SK-N-SH treated with all-trans-retinoic acid at 6 μM for 48 hours (cell line): ENCODE data around the gene MAML2.

Experiments
- ATAC-seq: fragments of 200-7000 bp; cut with Tn5 transposase; 3 replicates; pipeline ENCODE4 v1.9.1; 2020; ENCODE audit warnings: mild to moderate bottlenecking, moderate library complexity
- ARNTL ChIP-seq: fragments of 450-650 bp; formaldehyde crosslinking; IDR thresholded peaks from 2 replicates; pipeline ENCODE4 v1.5.0; 2020; ENCODE audit warnings: low read depth, mild to moderate bottlenecking, moderate library complexity, borderline replicate concordance
- BACH2 ChIP-seq: fragments of 250-450 bp; sonication (Bioruptor Pico); IDR thresholded peaks from 2 replicates; pipeline ENCODE4 v1.9.0; 2021; ENCODE audit warnings: mild to moderate bottlenecking, borderline replicate concordance
- CREB5 ChIP-seq: fragments of 250-450 bp; sonication (Bioruptor Pico); IDR thresholded peaks from 2 replicates; pipeline ENCODE4 v1.5.1; 2020; ENCODE audit warnings: low read depth, mild to moderate bottlenecking, moderate library complexity
- CSDC2 ChIP-seq: fragments of 250-450 bp; sonication (Bioruptor Pico); IDR thresholded peaks from 2 replicates; pipeline ENCODE4 v1.5.0; 2020; ENCODE audit warnings: mild to moderate bottlenecking, moderate library complexity
- CSRNP3 ChIP-seq: fragments of 250-450 bp; sonication (Bioruptor Pico); IDR thresholded peaks from 2 replicates; pipeline ENCODE4 v1.5.1; 2021; ENCODE audit warnings: mild to moderate bottlenecking, moderate library complexity
- ESRRG ChIP-seq: fragments of 250-450 bp; sonication (Bioruptor Pico); IDR thresholded peaks from 2 replicates; pipeline ENCODE4 v1.6.1; 2021; ENCODE audit warnings: mild to moderate bottlenecking
- GLIS3 ChIP-seq: fragments of 250-450 bp; sonication (Bioruptor Pico); IDR thresholded peaks from 2 replicates; pipeline ENCODE4 v1.5.0; 2020; ENCODE audit warnings: mild to moderate bottlenecking, moderate library complexity
- ISL1 ChIP-seq: fragments of 250-450 bp; sonication (Bioruptor Pico); IDR thresholded peaks from 2 replicates; pipeline ENCODE4 v2.1.2; 2022; ENCODE audit warnings: mild to moderate bottlenecking, moderate library complexity
- POU6F1 ChIP-seq: fragments of 250-450 bp; sonication (Bioruptor Pico); IDR thresholded peaks from 2 replicates; pipeline ENCODE4 v1.8.0; 2021; ENCODE audit warnings: low read depth, mild to moderate bottlenecking, moderate library complexity, borderline replicate concordance
- PPARA ChIP-seq: fragments of 250-450 bp; sonication (Bioruptor Pico); IDR thresholded peaks from 2 replicates; pipeline ENCODE4 v1.5.0; 2020; ENCODE audit warnings: mild to moderate bottlenecking, borderline replicate concordance
- RARB ChIP-seq: fragments of 250-450 bp; sonication (Bioruptor Pico); IDR thresholded peaks from 2 replicates; pipeline ENCODE4 v1.8.0; 2021; ENCODE audit warnings: mild to moderate bottlenecking, moderate library complexity
- SNAI2 ChIP-seq: fragments of 250-450 bp; sonication (Bioruptor Pico); IDR thresholded peaks from 2 replicates; pipeline ENCODE4 v1.5.0; 2020; ENCODE audit warnings: mild to moderate bottlenecking, moderate library complexity
- TCF4 ChIP-seq: fragments of 250-450 bp; sonication (Bioruptor Pico); IDR thresholded peaks from 2 replicates; pipeline ENCODE4 v1.8.0; 2021; ENCODE audit warnings: mild to moderate bottlenecking, moderate library complexity, borderline replicate concordance
- TOX ChIP-seq: fragments of 250-450 bp; sonication (Bioruptor Pico); IDR thresholded peaks from 2 replicates; pipeline ENCODE4 v1.8.0; 2021; ENCODE audit warnings: mild to moderate bottlenecking, moderate library complexity, borderline replicate concordance
- TSHZ2 ChIP-seq: fragments of 250-450 bp; sonication (Bioruptor Pico); IDR thresholded peaks from 2 replicates; pipeline ENCODE4 v1.5.0; 2020; ENCODE audit warnings: mild to moderate bottlenecking, moderate library complexity
- ZC3H10 ChIP-seq: fragments of 250-450 bp; sonication (Bioruptor Pico); IDR thresholded peaks from 2 replicates; pipeline ENCODE4 v1.5.1; 2021; ENCODE audit warnings: mild to moderate bottlenecking, moderate library complexity
- ZFP3 ChIP-seq: fragments of 250-450 bp; sonication (Bioruptor Pico); IDR thresholded peaks from 2 replicates; pipeline ENCODE4 v1.5.0; 2020; ENCODE audit warnings: mild to moderate bottlenecking, moderate library complexity
- ZFP30 ChIP-seq: fragments of 450-650 bp; formaldehyde crosslinking; IDR thresholded peaks from 2 replicates; pipeline ENCODE4 v1.5.0; 2022; ENCODE audit warnings: mild to moderate bottlenecking, moderate library complexity
- ZNF565 ChIP-seq: fragments of 450-650 bp; formaldehyde crosslinking; conservative IDR thresholded peaks from 2 replicates; pipeline ENCODE4 v1.5.0; 2020; ENCODE audit warnings: low read depth, mild to moderate bottlenecking, moderate library complexity
- ZNF8 ChIP-seq: fragments of 450-650 bp; formaldehyde crosslinking; IDR thresholded peaks from 2 replicates; pipeline ENCODE4 v1.5.0; 2020; ENCODE audit warnings: mild to moderate bottlenecking, moderate library complexity

Gene MAML2

GRCh38 chr11:96205460-96205809 is 137.6 kb downstream of the MAML2 start:
- ATAC-seq, result no peak
- TF ChIP-seq BACH2 (CRISPR knock-in tag), result no peak
- no peak for TF ChIP-seq ISL1
- TF ChIP-seq TOX, result no peak
- TF ChIP-seq POU6F1 (CRISPR knock-in tag), result no peak
- TF ChIP-seq SNAI2 (CRISPR knock-in tag), result no peak
- no peak for TF ChIP-seq RARB (CRISPR knock-in tag)
- no peak for TF ChIP-seq TCF4 (CRISPR knock-in tag)
- no peak for TF ChIP-seq CREB5 (CRISPR knock-in tag)

GRCh38 chr11:96204721-96205459 is 138.1 kb downstream of the MAML2 start:
- ATAC-seq, result no peak
- TF ChIP-seq ZFP30 (CRISPR knock-in tag), result no peak
- TF ChIP-seq BACH2 (CRISPR knock-in tag), result no peak
- TF ChIP-seq ARNTL, result no peak
- no peak for TF ChIP-seq CREB5 (CRISPR knock-in tag)

GRCh38 chr11:96204366-96204659 is 138.7 kb downstream of the MAML2 start:
- no peak for ATAC-seq
- no peak for TF ChIP-seq CSRNP3 (CRISPR knock-in tag)
- no peak for TF ChIP-seq TOX
- no peak for TF ChIP-seq ZFP30 (CRISPR knock-in tag)
- no peak for TF ChIP-seq CREB5 (CRISPR knock-in tag)
- no peak for TF ChIP-seq CSDC2 (CRISPR knock-in tag)
- TF ChIP-seq ESRRG (CRISPR knock-in tag), result no peak
- no peak for TF ChIP-seq ZNF8
- no peak for TF ChIP-seq ZNF565 (CRISPR knock-in tag)
- no peak for TF ChIP-seq ISL1
- no peak for TF ChIP-seq ZC3H10 (CRISPR knock-in tag)
- no peak for TF ChIP-seq ARNTL
- no peak for TF ChIP-seq GLIS3 (CRISPR knock-in tag)

- ATAC-seq, result no peak
- TF ChIP-seq ZFP3 (CRISPR knock-in tag) (no peak), GLIS3 (CRISPR knock-in tag) (no peak), TCF4 (CRISPR knock-in tag) (no peak), ZC3H10 (CRISPR knock-in tag) (no peak), ZNF565 (CRISPR knock-in tag) (no peak), CSDC2 (CRISPR knock-in tag) (no peak), CSRNP3 (CRISPR knock-in tag) (no peak), PPARA (CRISPR knock-in tag) (no peak), SNAI2 (CRISPR knock-in tag) (no peak), ISL1 (no peak), BACH2 (CRISPR knock-in tag) (no peak), ZFP30 (CRISPR knock-in tag) (no peak), TSHZ2 (no peak), ESRRG (CRISPR knock-in tag) (no peak), ARNTL (no peak)
Observed at GRCh38 chr11:96203567-96204365, 139.2 kb downstream of the MAML2 start.
